MCF 10A (cell line): ENCODE results near the gene BCAS1. TPM values are rescaled to one million over a fixed set of nuclear protein-coding genes. Genes with fewer than 3 reads are reported as not detected.

Experiments used
- BruUV-seq: library from RNA; stranded (reverse); fragments of 400-500 nt; replicated peaks from 2 replicates; lab custom pipeline; 2021; lab: Mats Ljungman, UMichigan
- CTCF ChIA-PET: fragments of 300-600 bp; sonication (Branson Sonifier 250); formaldehyde crosslinking; extraction: SDS; loops from one replicate; lab custom pipeline; 2021; ENCODE audit warnings: antibody characterized with exemption, inconsistent platforms; lab: Yijun Ruan, JAX
- POLR2A ChIA-PET: fragments of 300-600, 350-650 bp; sonication (Branson Sonifier 250); formaldehyde crosslinking; extraction: SDS; loops from one replicate; lab custom pipeline; 2020; ENCODE audit warnings: antibody characterized with exemption, inconsistent platforms; lab: Yijun Ruan, JAX
- DNase-seq: peaks from one replicate; pipeline ENCODE4 v3.0.0-alpha.2; 2018; ENCODE audit not compliant: unreplicated experiment
- H3K27ac Mint-ChIP-seq: one replicate; pipeline ENCODE4 v1.8.0; 2022; ENCODE audit warnings: mild to moderate bottlenecking, low read depth, mixed read lengths; ENCODE audit not compliant: unreplicated experiment
- H3K27me3 Mint-ChIP-seq: one replicate; pipeline ENCODE4 v1.8.0; 2022; ENCODE audit warnings: mixed read lengths; ENCODE audit not compliant: insufficient read depth, unreplicated experiment
- H3K36me3 Mint-ChIP-seq: one replicate; pipeline ENCODE4 v1.8.0; 2022; ENCODE audit warnings: mild to moderate bottlenecking, moderate library complexity, mixed read lengths; ENCODE audit not compliant: insufficient read depth, unreplicated experiment
- H3K4me1 Mint-ChIP-seq: one replicate; pipeline ENCODE4 v1.8.0; 2022; ENCODE audit warnings: mixed read lengths; ENCODE audit not compliant: insufficient read depth, unreplicated experiment
- H3K4me3 Mint-ChIP-seq: one replicate; pipeline ENCODE4 v1.8.0; 2022; ENCODE audit warnings: mild to moderate bottlenecking, moderate library complexity, mixed read lengths; ENCODE audit not compliant: unreplicated experiment
- H3K9me3 Mint-ChIP-seq: one replicate; pipeline ENCODE4 v1.8.0; 2022; ENCODE audit warnings: mixed read lengths; ENCODE audit not compliant: unreplicated experiment
- intact Hi-C: fragments of 100-400 bp; cut with micrococcal nuclease; formaldehyde crosslinking; loops from 2 replicates; pipeline ENCODE4 v1.14.1; 2022
- total RNA-seq: library from RNA; stranded (reverse); gene quantifications from 2 replicates; pipeline ENCODE4 v1.2.3, GENCODE V29; 2022
- TF ChIP-seq, protein P1 (sequence below): fragments of 200-600 bp; IDR thresholded peaks from one replicate; pipeline ENCODE4 v1.8.0; 2022; ENCODE audit warnings: antibody characterized with exemption, mild to moderate bottlenecking; ENCODE audit not compliant: unreplicated experiment

Gene BCAS1
- total RNA-seq, 1 experiment from 2014 or later, result not detected

DNA sequence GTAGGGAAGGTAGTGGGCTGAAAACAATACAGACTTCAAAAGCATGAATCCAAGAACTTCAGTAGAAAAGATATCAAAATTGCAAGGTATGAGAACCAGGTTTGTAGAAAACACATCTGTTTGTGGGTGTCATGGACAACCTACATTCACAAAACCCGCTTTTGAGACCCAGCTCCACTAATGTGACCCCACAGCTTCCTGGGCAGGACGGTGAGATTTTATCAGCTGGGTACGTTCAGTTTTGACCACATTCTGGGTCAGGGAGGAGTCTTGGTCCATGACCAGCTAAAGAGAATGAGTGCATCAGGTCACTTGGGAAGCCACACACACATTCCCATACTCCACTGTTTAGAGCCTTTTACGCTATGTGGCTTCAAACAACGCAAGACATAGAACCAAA, 77.1 kb downstream of the BCAS1 start:
- ChIA-PET CTCF (no interaction called here), POLR2A (no interaction called here)
- Mint-ChIP-seq H3K4me1 (no peaks in the 10 kb centered on the region), H3K27ac (no peak overlapping the region), H3K27me3 (peaks cover 58% of the 10 kb centered on the region), H3K9me3 (no peaks in the 10 kb centered on the region), H3K36me3 (no peaks in the 10 kb centered on the region), H3K4me3 (no peak overlapping the region)
- TF ChIP-seq, protein P1, sequence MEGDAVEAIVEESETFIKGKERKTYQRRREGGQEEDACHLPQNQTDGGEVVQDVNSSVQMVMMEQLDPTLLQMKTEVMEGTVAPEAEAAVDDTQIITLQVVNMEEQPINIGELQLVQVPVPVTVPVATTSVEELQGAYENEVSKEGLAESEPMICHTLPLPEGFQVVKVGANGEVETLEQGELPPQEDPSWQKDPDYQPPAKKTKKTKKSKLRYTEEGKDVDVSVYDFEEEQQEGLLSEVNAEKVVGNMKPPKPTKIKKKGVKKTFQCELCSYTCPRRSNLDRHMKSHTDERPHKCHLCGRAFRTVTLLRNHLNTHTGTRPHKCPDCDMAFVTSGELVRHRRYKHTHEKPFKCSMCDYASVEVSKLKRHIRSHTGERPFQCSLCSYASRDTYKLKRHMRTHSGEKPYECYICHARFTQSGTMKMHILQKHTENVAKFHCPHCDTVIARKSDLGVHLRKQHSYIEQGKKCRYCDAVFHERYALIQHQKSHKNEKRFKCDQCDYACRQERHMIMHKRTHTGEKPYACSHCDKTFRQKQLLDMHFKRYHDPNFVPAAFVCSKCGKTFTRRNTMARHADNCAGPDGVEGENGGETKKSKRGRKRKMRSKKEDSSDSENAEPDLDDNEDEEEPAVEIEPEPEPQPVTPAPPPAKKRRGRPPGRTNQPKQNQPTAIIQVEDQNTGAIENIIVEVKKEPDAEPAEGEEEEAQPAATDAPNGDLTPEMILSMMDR, result no peak
- no TSS peak for BruUV-seq
- intact Hi-C loops, result no loop called here
- no peak for DNase-seq

DNA sequence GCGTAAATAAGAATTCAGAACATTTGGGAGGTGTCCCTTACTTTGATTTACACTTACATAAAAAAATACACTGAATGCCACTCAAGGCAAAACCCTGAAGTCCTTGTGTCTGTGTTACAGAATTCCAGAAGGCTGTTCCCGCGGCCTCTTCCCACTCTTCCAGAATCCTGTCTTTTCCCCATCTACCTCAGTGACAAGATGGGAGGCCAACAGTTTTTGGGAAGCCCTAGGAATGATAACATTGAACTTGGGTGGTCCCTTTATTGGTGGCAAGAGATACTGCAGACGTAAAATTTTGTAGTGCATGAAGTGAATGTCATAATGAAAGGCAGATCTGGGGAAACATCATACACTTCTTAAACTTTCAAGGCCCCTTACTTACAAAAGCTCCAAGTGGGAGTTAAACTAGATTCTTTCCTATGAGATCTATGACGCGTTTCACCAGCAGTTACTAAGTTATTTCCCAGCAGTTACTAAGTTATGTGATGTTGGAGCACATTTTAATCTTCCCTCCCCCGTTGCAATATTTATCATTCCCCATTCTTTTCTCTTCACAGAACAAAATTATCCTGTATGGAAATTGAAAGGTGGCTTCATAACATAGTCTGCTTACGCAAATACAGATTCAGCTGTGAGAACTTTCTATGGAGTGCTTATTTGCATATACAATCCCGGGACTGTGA, 79.5 kb downstream of the BCAS1 start:
- ChIA-PET CTCF (no interaction called here), POLR2A (interaction anchor here (0.7 to 0.8 kb wide), 2 partner anchors 26 to 261 kb away, joined by 3 read pairs; no protein-coding TSS in a partner anchor)
- Mint-ChIP-seq H3K36me3 (no peaks in the 10 kb centered on the region), H3K9me3 (no peaks in the 10 kb centered on the region), H3K4me3 (no peak overlapping the region), H3K4me1 (no peaks in the 10 kb centered on the region), H3K27me3 (peaks cover 42% of the 10 kb centered on the region), H3K27ac (no peak overlapping the region)
- BruUV-seq, result no TSS peak
- intact Hi-C loops, result no loop called here
- no peak for DNase-seq
- TF ChIP-seq, protein P1, result no peak

DNA sequence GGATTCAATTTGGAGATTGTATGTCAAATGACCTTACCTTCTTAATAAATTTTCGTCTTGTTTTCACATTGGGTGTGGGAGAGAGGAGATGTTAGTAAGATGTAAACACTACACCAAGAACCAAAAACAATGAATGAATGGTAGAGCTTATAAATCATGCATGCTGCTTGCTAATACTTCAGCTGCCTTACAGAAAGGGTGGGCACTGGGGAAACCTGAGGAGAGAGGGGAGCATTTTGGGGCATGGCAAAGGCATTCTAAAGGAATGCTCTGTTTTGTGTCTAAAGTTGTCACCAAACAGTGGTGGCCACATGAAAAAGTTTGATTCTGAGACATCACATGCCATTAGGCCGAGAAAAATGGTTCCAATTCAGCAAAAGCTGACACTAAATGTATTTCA, 80.4 kb downstream of the BCAS1 start:
- TF ChIP-seq, protein P1, result no peak
- ChIA-PET CTCF (no interaction called here), POLR2A (interaction anchor here (0.7 kb wide), 1 partner anchor 26 kb away, joined by 3 read pairs; no protein-coding TSS in a partner anchor)
- Mint-ChIP-seq H3K9me3 (no peaks in the 10 kb centered on the region), H3K27me3 (peaks cover 37% of the 10 kb centered on the region), H3K27ac (no peak overlapping the region), H3K4me3 (no peak overlapping the region), H3K36me3 (no peaks in the 10 kb centered on the region), H3K4me1 (no peaks in the 10 kb centered on the region)
- intact Hi-C loops, result no loop called here
- DNase-seq, result no peak
- no TSS peak for BruUV-seq

DNA sequence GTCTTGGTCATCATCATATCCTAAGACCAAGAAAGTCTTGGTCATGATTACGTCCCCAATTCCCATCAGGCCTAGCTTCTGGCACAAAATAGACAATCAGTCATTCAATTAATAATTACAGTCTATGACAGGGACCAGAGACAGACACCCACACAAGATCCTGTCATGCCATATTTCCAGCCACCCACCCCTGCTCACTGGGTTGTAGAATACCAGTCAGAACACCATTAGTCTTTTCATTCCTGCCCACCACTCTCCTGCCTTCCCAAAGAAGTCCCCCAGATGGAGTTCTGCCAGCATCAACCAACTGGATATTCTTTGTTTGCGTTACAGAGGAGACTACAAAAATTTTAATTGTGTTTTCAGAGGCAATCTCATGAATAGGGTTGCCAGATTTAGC, 81.0 kb downstream of the BCAS1 start:
- Mint-ChIP-seq H3K36me3 (no peaks in the 10 kb centered on the region), H3K9me3 (no peaks in the 10 kb centered on the region), H3K4me1 (no peaks in the 10 kb centered on the region), H3K27ac (no peak overlapping the region), H3K4me3 (no peak overlapping the region), H3K27me3 (peaks cover 34% of the 10 kb centered on the region)
- intact Hi-C loops, result no loop called here
- ChIA-PET POLR2A (no interaction called here), CTCF (no interaction called here)
- TF ChIP-seq, protein P1, result no peak
- DNase-seq, result no peak
- BruUV-seq, result no TSS peak
